Measurements from ENCODE around the gene KIF19.
A peak's percentile ranks its signal among the peaks of the same experiment; 100 is the strongest.
"Not testable (repeated sequence)": the region's sequence is repeated elsewhere in the genome, so short reads cannot be mapped to it uniquely, and the experiment has no call there.

Gene KIF19, protein sequence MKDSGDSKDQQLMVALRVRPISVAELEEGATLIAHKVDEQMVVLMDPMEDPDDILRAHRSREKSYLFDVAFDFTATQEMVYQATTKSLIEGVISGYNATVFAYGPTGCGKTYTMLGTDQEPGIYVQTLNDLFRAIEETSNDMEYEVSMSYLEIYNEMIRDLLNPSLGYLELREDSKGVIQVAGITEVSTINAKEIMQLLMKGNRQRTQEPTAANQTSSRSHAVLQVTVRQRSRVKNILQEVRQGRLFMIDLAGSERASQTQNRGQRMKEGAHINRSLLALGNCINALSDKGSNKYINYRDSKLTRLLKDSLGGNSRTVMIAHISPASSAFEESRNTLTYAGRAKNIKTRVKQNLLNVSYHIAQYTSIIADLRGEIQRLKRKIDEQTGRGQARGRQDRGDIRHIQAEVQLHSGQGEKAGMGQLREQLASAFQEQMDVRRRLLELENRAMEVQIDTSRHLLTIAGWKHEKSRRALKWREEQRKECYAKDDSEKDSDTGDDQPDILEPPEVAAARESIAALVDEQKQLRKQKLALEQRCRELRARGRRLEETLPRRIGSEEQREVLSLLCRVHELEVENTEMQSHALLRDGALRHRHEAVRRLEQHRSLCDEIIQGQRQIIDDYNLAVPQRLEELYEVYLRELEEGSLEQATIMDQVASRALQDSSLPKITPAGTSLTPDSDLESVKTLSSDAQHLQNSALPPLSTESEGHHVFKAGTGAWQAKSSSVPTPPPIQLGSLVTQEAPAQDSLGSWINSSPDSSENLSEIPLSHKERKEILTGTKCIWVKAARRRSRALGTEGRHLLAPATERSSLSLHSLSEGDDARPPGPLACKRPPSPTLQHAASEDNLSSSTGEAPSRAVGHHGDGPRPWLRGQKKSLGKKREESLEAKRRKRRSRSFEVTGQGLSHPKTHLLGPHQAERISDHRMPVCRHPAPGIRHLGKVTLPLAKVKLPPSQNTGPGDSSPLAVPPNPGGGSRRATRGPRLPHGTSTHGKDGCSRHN

DNA sequence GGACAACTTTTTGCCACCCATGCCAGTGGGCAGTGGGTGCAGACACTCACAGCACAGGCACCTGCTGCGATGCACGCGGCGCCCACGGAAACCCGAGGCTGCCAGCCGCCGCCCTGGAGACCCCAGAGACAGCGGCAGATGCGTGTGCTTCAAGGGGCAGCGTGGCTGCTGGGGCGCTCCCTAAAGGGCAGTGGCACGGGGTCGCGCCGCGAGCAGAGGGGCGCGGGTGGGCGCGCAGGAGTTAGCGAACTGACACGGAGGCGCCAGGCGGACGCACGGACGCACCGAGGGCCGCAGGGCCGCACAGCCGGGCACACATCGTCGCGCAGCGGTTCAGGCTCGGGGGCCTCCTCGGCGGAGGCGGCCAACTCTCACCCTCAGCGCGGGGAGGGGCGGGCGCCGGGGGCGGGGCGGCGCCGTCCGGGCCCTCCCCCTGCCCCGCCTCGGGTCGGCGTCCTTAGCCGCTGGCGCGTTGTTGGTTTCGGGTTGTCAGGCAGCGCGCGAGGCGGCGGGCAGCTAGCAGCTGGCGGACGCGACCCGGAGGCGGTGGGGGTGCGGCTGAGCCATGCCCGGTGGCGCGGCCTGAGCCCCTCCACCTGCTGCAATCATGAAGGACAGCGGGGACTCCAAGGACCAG, at the start of gene KIF19:
KIF19 (plus strand) TSS at position 484 of the 637 bp plus-strand sequence; CDS start at position 608, 124 bp downstream.
- DNase-seq: peak; percentile 23 to 40

DNA sequence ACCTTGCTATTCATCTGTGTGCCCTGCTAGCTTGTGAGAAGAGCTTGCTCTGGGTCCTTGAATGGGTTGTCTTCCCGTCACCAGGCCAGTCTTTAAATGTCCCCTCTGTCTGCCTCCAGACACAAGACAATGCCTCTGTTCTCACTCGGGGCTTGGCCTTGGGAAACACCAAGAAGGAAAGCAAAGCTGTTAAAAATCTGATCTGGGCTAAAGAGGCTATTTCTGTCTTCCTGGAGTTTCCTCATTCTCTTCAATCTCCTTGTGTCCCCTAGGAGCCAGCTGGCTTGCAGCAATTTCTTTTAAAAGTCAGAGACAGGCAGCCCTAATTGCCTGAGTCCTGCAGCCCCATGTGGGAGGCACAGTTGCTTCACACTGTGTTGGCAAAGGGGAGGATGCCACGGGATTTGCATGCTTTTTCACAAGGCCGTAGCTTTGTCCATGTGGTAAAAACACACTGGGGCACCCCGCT, 49.5 kb upstream of the KIF19 start:
- DNase-seq: peak; percentile 64 to 74

DNA sequence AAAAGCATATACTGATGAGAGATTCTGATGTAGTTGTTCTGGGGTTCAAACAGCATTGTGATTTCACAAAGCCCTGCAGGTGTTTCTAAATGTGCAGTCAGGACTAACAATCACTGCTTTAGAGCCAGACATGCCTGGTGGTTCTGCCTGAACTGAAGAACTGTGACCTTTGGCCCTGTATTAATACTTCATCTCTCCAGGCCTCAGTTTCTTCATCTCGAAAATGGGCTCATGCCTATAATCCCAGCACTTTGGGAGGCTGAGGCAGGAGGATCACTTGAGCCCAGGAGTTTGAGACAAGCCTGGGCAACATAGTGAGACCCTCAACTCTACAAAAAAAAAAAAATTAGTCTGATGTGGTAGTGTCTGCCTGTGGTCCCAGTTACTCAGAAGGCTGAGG, 48.1 kb upstream of the KIF19 start:
- DNase-seq: no peak

DNA sequence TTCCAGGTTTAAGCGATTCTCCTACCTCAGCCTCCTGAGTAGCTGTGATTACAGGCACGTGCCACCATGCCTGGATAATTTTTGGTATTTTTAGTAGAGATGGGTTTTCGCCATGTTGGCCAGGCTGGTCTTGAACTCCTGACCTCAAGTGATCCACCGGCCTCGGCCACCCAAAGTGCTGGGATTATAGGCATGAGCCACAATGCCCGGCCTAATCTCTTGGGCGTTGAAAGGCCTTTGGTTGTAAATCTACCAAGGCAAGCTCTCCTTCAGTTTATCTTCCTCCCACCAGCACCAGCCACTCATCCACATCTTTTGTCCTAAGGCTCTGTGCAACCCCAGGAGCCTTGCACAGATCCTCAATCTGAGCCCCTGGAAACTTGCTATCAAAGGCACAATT, 46.4 kb upstream of the KIF19 start:
- DNase-seq: not testable (repeated sequence)

DNA sequence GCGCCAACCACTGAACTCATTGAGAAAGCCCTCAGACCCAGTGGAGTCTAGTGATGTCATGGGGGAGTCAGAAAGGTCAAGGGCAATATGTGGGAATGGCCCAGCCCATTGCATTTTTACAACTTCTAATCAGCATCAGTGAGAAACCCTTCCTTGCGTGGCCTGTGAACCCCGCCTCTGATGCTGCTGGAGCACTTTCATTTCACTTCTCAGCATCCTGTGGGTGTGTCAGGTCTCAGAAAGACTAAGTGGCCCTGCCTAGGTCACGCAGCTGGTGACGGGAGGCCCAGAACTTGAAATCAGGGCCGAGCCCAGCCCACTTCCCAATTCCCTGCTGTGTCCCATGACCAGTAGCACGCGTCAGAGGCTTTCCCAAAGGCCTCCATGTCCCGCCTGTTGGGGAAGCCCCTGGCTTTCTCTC, 45.9 kb upstream of the KIF19 start:
- no peak for DNase-seq

DNA sequence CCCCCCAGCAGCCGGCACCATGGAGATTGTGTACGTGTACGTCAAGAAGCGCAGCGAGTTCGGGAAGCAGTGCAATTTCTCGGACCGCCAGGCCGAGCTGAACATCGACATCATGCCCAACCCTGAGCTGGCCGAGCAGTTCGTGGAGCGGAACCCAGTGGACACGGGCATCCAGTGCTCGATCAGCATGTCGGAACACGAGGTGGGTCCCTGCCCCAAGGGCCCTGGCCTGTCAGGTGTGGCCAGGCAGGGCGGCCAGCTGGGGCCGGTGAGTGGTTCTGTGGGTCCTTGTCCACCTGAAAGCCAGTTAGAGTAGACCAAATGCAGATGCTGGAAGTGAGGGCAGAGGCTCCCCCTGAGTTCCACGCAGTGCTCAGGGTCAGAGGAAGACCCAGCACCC, 44.2 kb upstream of the KIF19 start:
- DNase-seq: no peak

DNA sequence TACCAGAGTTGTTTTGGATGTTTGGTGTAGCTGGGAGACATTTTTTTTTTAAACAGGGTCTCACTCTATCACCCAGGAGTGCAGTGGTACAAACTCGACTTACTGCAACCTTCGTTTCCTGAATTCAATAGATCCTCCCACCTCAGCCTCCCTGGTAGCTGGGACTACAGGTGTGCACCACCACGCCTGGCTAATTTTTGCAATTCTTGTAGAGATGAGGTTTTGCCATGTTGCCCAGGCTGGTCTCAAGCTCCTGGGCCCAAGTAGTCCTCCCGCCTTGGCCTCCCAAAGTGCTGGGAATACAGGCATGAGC, 43.8 kb upstream of the KIF19 start:
- DNase-seq: not testable (repeated sequence)

DNA sequence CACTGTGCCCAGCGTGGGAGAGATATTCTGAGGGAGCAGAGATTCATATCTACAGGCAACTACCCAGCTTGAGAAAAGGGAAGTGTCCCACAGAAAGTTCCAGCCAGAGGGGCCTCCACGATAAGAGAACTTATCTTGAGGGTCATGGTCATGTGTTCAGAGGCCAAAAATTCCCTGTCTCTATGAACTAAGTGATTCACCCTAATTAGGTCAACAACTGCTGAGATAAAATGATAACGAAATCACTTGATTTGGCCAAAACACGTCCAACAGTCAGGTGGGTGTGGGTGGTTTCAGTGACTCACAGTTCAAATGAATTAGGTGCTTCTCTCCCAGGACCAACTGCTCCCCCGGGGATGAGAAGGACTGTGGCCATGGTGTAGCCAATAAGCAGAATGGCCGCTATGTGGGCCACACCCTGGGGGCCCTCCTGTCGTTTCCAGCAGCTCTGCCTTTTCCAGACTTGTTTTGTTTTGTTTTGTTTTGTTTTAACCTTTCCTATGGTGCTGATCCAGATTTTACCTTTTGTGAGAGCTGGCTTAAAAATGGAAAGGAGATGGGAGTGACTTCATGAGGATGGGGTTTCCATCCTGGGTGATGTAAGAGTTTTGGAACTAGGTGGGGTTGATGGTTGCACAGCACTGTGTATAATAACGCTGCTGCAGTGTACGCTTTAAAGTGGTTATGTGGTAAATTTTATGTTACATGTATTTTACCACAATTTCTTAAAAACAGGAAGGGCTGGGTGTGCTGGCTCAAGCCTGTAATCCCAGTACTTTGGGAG, 43.2 kb upstream of the KIF19 start:
- DNase-seq: no peak

DNA sequence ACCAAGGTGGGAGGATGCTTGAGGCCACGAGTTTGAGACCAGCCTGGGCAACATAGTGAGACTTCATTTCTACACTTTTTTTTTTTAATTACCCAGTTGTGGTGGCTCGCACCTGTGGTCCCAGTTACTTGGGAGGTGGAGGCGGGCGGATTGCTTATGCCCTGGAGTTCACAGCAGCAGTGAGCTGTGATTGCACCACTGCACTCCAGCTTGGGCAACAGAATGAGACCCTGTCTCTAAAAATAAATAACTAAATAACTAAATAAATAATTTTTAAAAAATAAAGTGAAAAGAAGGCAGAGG, 42.7 kb upstream of the KIF19 start:
- no peak for DNase-seq

DNA sequence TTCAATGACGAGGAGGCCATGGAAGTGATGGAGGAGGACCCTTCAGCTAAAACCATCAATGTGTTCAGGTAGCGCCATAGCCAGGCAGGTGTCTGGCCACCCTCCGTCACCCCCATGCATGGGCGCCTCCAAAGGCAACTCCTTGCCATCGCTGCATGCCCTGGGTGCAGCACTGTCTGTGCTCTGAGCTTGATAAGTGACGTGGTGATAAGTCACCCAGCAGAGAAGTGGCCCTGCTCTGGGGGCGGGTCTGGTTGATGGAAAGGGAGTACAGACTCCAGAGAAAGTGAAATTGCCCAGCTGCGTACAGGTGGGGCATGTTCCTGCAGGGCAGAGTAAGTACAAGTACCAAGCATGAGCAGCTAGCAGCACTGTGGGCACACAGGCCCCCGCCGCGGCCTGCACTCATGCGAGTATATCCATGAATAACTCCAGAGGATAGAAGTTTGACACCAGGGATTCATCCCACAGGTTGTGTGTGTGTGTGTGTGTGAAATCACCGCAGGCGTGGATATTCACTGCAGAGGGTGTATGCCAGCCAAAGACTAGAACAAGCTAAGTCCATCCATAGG, 38.9 kb upstream of the KIF19 start:
- DNase-seq: no peak

DNA sequence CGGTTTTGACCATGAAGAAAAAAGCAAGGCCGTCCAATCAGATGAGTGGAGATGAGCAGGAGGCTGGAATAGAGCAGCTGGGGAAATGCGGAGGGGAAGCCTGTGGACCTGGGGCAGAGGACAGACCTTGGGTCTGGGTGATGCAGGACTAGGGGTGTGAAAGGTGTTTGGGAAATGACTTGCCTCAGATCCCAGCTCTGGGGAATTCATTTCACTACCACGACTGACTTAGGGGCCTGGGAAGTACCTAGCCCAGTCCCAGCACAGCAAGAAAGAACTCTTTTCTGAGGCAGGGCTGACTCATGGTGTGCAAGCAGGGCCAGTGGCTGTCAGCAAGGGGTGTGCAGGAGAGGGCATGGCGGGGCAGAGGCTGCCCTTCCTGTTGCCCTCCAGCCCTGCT, 37.2 kb upstream of the KIF19 start:
- no peak for DNase-seq

DNA sequence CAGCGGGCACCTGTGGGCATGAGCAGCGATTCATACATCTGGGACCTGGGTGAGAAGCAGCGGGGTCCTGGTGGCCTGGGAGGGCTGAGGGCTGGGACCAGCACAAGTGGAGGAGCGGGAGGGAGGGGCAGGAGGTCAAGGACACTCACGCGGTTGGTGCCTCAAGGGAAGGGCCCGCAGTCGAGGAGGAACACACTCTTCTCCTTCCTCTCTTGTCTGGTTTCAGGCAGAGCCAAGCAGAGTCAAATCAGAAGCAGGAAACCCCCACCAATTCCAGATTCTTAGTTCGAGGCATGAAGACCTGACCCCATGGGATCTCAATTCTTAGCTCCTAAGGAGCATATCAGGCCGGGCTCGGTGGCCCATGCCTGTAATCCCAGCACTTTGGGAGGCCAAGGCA, 36.3 kb upstream of the KIF19 start:
- DNase-seq: no peak

DNA sequence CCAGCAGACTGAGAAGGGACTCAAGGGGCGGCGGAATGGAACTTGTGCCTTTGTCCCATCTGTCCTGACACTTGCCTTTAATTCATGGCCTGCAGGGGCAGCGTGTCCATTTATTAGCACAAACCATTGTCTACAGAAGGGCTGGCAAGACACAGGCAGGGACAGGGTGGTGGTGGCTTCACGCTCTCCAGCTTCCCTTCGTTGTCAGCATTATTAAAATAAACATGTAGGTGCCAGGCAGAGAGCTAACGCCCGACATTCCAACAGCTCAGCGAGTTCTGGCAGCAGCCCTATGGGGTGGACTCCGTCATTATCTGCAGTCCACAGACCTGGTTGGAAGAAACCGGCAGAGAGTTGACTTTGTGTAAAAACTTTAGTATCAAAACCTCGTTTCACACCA, 35.7 kb upstream of the KIF19 start:
- DNase-seq: no peak

DNA sequence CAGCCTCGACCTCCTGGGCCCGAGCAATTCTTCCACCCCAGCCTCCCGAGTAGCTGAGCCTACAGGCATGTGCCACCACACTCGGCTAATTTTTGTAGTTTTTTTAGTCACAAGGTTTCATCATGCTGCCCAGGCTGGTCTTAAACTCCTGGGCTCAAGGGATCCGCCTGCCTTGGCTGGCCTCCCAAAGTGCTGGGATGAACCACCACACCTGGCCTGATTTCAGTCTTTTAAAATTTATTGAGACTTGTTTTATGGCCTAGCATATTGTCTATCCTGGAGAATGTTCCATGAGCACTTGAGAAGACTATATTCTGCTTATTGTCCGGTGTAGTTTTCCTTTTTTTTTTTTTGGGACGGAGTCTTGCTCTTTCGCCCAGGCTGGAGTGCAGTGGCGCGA, 33.5 kb upstream of the KIF19 start:
- no peak for DNase-seq

DNA sequence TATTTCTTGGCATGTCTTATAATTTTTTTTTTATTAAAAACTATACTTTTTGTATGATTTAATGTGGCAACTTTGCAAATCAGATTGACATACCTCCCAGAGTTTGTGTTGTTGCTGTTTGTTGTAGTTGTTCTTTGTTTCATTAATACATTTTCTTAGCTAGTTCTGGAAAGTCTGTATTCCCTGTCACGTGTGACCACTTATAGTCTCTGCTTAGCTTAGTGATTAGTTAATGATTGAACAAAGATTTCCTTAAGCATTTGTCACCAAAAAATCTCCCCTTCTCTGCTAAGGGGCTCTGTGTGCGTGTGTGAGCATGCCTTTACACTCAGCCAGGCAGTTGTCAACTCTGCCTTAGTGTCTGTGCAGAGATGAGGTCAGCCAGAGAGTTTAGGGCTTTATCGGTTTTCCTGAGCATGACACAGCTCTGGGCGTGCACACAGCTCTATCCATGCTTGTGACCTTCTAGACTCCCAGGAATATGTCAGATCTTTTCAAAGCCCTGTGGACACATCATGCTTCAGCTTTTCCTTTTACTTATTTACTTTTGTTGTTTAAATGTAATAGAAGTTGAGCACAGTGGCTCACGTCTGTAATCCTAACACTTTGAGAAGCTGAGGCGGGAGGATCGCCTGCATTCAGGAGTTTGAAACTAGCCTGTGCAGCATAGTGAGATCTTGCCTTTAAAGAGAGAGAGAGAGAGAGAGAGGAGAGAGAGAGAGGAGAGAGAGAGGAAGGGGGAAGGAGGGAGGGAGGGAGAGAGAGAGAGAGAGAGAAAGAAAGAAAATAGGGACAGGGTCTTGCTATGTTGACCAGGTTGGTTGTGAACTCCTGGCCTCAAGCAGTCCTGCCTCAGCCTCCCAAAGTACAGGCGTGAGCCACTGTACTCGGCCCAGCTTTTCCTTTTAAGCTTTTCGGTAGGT, 30.1 kb upstream of the KIF19 start:
- DNase-seq: no peak

DNA sequence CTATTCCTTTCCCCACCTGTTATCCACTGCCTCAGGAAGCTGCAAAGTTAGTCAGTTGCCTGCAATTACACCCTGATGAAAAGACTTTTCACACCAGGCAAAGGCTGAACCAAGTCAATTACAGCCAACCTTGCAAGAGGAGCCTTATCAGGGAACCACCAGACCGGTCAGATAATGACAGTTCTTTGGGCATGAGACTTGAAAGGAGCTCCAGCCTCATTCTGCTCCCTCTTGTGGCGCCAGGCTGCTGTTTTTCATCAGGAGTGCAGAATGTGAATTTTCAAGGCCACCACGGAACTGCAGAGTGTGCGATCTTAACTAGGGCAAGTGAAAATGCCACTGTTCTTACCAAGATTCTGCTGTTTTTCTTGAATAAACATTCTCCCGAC, 29.5 kb upstream of the KIF19 start:
- DNase-seq: peak; percentile 79 to 86

DNA sequence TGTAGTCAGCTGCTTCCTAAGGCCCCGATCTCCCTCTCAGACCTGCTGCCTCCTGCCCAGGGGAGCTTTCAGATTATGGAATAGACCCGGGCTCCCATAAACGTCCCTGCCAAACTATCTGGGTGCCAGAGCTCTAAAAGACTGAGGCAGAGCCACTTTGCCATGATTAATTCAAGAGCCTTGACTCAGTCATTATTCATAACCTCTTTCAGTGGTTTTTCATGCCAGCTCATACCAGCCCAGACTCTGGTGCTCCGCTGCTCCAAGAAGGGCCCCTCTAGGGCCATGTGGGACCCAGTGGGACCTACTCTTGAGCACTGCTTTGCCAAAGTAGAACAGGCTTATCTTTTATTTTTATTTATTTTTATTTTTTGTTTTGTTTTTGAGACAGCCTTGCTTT, 28.1 kb upstream of the KIF19 start:
- DNase-seq: no peak

DNA sequence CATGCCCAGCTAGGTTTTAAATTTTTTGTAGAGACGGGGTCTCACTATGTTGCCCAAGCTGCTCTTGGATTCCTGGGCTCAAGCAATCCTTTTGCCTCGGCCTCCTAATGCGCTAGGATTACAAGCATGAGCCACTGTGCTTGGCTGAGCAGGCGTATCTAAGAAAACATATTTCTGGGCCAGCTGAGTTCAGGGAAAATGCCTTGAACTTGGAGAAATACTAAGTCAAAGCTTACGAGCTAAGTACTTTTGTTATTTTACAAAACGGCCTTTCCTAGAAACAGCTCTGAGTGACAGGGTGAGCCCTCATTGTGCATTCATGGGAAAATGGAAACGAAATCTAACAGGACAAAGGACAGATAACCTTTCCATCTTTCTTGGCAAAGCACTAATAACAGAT, 27.2 kb upstream of the KIF19 start:
- DNase-seq: no peak

DNA sequence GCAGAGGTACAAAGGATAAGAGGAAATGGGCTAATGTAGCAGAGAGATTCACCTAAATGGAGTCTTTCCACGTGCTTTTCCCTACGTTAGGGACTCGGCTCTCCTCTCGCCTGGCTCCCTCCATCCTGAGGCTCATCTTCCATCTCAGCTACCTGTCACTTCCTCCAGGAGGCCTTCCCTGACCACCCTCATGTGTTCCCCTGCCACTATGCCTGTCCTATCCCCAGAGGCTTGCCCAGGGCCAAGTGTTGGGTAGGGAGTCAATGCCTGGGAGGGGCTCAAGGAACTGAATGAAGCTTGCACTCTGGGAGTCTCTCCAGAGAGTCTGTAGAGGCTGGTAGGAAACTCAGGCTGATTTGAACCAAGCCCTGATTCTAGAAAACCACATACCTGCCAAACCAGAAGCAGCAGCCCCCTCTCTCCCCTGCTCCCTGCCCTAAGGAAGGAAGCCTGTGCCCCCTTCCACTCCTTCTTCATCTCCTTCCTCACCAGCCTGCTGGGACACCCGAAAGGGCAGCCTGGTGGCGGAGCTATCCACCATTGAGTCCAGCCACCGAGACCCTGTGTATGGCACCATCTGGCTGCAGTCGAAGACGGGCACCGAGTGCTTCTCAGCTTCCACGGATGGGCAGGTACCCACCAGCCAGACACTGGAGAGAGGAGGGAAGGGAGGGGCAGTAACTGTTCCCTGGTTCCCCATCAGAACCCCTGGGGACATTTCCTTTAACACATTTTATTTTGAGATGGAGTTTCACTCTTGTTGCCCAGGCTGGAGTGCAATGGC, 26.6 kb upstream of the KIF19 start:
- no peak for DNase-seq

DNA sequence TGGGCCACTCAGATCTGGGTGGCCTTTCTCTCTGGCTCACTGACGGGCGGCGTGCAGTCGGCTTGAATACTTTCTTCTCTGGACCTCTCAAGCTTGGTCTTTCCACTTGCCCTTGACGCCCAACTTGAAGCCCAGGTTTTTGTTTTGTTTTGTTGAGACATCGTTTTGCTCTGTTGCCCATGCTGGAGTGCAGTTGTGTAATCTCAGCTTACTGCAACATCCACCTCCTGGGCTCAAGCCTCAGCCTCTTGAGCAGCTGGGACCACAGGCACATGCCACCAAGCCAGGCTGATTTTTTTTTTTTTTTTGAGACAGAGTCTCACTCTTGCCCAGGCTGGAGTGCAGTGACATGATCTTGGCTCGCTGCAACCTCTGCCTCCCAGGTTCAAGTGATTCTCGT, 22.7 kb upstream of the KIF19 start:
- DNase-seq: no peak

All from hippocampal formation (tissue), 2 donors.